Esophagus squamous epithelium (tissue), 5 donors: Measurements from ENCODE around the gene MAML3. TPM values are rescaled to one million over a fixed set of nuclear protein-coding genes. Genes with fewer than 3 reads are reported as not detected.

ENCODE experiments used
- DNase-seq: peaks from one replicate; lab custom pipeline; 2025; lab: John Stamatoyannopoulos, UW
- H3K27ac ChIP-seq, 4 donors: fragments of 200-600 bp; sonication (generic); one replicate each; pipeline ENCODE4 v1.5.1; 2016 to 2019; ENCODE audit warnings: mild to moderate bottlenecking in 1 of 4
- H3K27me3 ChIP-seq, 4 donors: fragments of 200-600 bp; sonication (generic); 1 replicate in 3 of 4; 2 replicates in 1 of 4; pipeline versions ENCODE4 v1.5.1 to v1.6.0; 2017 to 2021; ENCODE audit warnings: antibody characterized with exemption in 1 of 4
- H3K36me3 ChIP-seq, 3 donors: fragments of 200-600 bp; sonication (generic); one replicate each; pipeline ENCODE4 v1.5.1; 2016 to 2019
- H3K4me1 ChIP-seq, 3 donors: fragments of 200-600 bp; sonication (generic); one replicate each; pipeline ENCODE4 v1.5.1; 2017 to 2019
- H3K4me3 ChIP-seq, 4 donors: fragments of 200-600 bp; sonication (generic); 1 replicate in 3 of 4; 2 replicates in 1 of 4; pipeline ENCODE4 v1.5.1; 2016 to 2019; ENCODE audit warnings: mild to moderate bottlenecking in 2 of 4, moderate library complexity in 1 of 4
- H3K9me3 ChIP-seq, 3 donors: fragments of 200-600 bp; sonication (generic); one replicate each; pipeline ENCODE4 v1.5.1; 2016 to 2019
- CTCF ChIP-seq, 6 experiments: fragments of 450-650 bp in 4 of 6; fragments of 200-600 bp in 2 of 6; sonication (generic) in 2 of 6; IDR thresholded peaks; one replicate each; pipeline ENCODE4 v1.5.1; 2016 to 2019; ENCODE audit warnings: antibody characterized with exemption in 6 of 6, mild to moderate bottlenecking in 4 of 6, moderate library complexity in 4 of 6
- POLR2A ChIP-seq, 4 donors: fragments of 450-650 bp; IDR thresholded peaks; one replicate each; pipeline ENCODE4 v1.6.1; 2017; ENCODE audit warnings: antibody characterized with exemption in 4 of 4, mild to moderate bottlenecking in 4 of 4, moderate library complexity in 3 of 4
- WGBS, 2 donors: methylation state at CpG; one replicate each; pipeline ENCODE4 v1.1.5; 2018; 5-methylcytosine and 5-hydroxymethylcytosine counted together
- intact Hi-C: fragments of 100-400 bp; cut with DNase I; formaldehyde crosslinking; loops from one replicate; pipeline ENCODE4 v1.15.0; 2022
- total RNA-seq, 4 donors: library from RNA; depleted of rRNA; stranded (reverse); fragments of >200 nt; gene quantifications; one replicate each; pipeline ENCODE4 v1.1.0, GENCODE V29; 2016
- donor health status: DM: yes; HTN: yes; CAD: no.

The MAML3 gene
- total RNA-seq, 4 donors from 2014 or later: 6.9 to 14.2 (median 8.9) TPM

- H3K36me3 ChIP-seq: no peaks in the 10 kb centered on the region
- peaks cover 0 to 8% (median 0%) of the 10 kb centered on the region in 3 donors for H3K4me1 ChIP-seq
- H3K27me3 ChIP-seq: no peaks in the 10 kb centered on the region
- H3K9me3 ChIP-seq: no peaks in the 10 kb centered on the region
- TF ChIP-seq POLR2A (IDR thresholded peaks at IDR 0.05) (no peak), CTCF (IDR thresholded peaks at IDR 0.05) (no peak)
- H3K4me3 ChIP-seq: no peak overlapping the region
- H3K27ac ChIP-seq: no peak overlapping the region
- no peak for DNase-seq
- intact Hi-C loops: no loop called here
- 88 to 96% methylated on average over 2 of the region's 2 CpGs for WGBS, 2 donors
Observed at GRCh38 chr4:140068271-140068670, 85.7 kb downstream of the MAML3 start.

- Histone ChIP-seq H3K27ac (no peak overlapping the region), H3K9me3 (no peaks in the 10 kb centered on the region), H3K36me3 (no peaks in the 10 kb centered on the region), H3K27me3 (no peaks in the 10 kb centered on the region), H3K4me1 (peaks cover 0 to 7% (median 0%) of the 10 kb centered on the region in 3 donors), H3K4me3 (no peak overlapping the region)
- intact Hi-C loops: no loop called here
- DNase-seq: no peak
- WGBS, 2 donors: 81 to 82% methylated on average over 3 of the region's 3 CpGs
- TF ChIP-seq POLR2A (IDR thresholded peaks at IDR 0.05): no peak
- no peak for TF ChIP-seq CTCF (IDR thresholded peaks at IDR 0.05)
Observed at GRCh38 chr4:140066031-140066930, 87.7 kb downstream of the MAML3 start.

GRCh38 chr4:140065393-140065792, 88.6 kb downstream of the MAML3 start:
- 66 to 74% methylated on average over 2 of the region's 2 CpGs for WGBS, 2 donors
- H3K27ac ChIP-seq: no peak overlapping the region

GRCh38 chr4:140061659-140062289, 92.2 kb downstream of the MAML3 start:
- H3K4me3 ChIP-seq: no peak overlapping the region
- TF ChIP-seq CTCF (IDR thresholded peaks at IDR 0.05) (no peak), POLR2A (IDR thresholded peaks at IDR 0.05) (no peak)
- no peaks in the 10 kb centered on the region for H3K9me3 ChIP-seq
- no peak overlapping the region for H3K27ac ChIP-seq
- no peak for DNase-seq
- no peaks in the 10 kb centered on the region for H3K27me3 ChIP-seq
- no peaks in the 10 kb centered on the region for H3K36me3 ChIP-seq
- H3K4me1 ChIP-seq: peaks cover 0 to 12% (median 0%) of the 10 kb centered on the region in 3 donors
- WGBS, 2 donors: 78 to 95% methylated on average over 3 of the region's 3 CpGs
- intact Hi-C loops: no loop called here

More at GRCh38 chr4:140065393-140065792, 88.6 kb downstream of the MAML3 start:
- no peaks in the 10 kb centered on the region for H3K27me3 ChIP-seq
- H3K9me3 ChIP-seq: no peaks in the 10 kb centered on the region
- no peaks in the 10 kb centered on the region for H3K4me1 ChIP-seq
- DNase-seq: no peak
- no peaks in the 10 kb centered on the region for H3K36me3 ChIP-seq
- intact Hi-C loops: no loop called here
- TF ChIP-seq CTCF (IDR thresholded peaks at IDR 0.05): no peak
- TF ChIP-seq POLR2A (IDR thresholded peaks at IDR 0.05): no peak
- H3K4me3 ChIP-seq: no peak overlapping the region

GRCh38 chr4:140061194-140061593, 92.8 kb downstream of the MAML3 start:
- intact Hi-C loops: no loop called here
- Histone ChIP-seq H3K27ac (peak overlapping the region in 1 of 4 donors; percentile 30), H3K27me3 (no peaks in the 10 kb centered on the region), H3K36me3 (no peaks in the 10 kb centered on the region), H3K9me3 (no peaks in the 10 kb centered on the region), H3K4me3 (no peak overlapping the region), H3K4me1 (peaks cover 0 to 12% (median 0%) of the 10 kb centered on the region in 3 donors)
- 70 to 79% methylated on average over 4 of the region's 4 CpGs for WGBS, 2 donors
- no peak for DNase-seq
- no peak for TF ChIP-seq CTCF (IDR thresholded peaks at IDR 0.05)
